ENCODE results near the gene TMC5. TPM values are rescaled to one million over a fixed set of nuclear protein-coding genes. Genes with fewer than 3 reads are reported as not detected.

The TMC5 gene
- total RNA-seq, 1 donor from 2014 or later = 68.7 TPM

DNA sequence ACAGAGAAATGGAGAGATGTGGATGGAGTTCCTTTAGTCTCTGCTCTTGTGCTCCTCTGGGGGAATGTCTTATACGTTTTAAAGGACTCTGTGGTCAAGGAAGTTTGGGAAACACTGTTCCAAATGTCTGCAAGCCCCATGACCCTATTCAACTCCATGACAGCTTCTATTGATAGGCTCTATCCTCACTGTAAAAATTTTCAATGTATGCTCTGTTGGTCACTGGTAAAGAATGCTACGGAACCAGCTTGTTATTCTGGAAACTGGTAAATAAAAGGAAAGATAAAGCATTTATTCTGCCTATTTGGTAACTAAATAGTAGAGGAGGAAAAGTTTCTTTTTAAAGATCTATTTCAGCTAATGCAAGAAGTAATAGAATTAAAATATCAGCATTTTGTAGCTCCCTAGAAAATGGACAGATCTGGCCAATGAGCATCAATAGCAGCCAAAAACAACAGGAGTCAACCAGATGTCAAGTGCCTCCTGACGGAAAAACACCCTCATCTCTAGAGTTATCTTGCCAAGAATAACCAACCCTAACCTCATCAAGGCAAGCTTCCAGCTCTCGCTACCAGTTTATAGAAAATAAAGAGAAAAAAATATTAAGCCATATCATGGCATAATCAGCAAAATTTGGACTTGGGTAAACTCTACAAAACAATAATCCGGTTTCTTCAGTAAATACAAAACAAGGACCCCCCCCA is 88.1 kb downstream of the TMC5 start:
- intact Hi-C loops (cut with DNase I) = no loop called here
- DNase-seq = no peak
- TF ChIP-seq CTCF (IDR thresholded peaks at IDR 0.05) = no peak
- no peak for ATAC-seq
- no peaks in the 10 kb centered on the region for H3K9me3 ChIP-seq
- no peaks in the 10 kb centered on the region for H3K4me1 ChIP-seq
- no peak overlapping the region for H3K27ac ChIP-seq
- no peaks in the 10 kb centered on the region for H3K27me3 ChIP-seq
- H3K4me3 ChIP-seq = no peak overlapping the region
- H3K36me3 ChIP-seq = peaks cover 99% of the 10 kb centered on the region

DNA sequence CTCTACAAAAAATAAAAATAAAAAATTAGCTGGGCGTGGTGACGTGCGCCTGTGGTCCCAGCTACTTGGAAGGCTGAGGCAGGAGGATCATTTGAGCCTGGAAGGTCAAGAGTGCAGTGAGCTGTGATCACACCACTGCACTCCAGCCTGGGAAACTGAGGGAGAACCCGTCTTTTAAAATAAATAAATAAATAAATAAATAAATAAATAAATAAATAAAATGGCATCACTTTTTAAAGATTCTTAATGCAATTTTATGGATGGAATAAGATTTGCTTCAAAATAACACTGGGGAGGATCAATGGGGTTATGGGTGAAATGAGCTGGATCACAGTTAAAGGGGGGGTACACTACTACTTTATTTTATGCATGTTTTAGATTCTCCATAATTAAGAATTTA is 89.3 kb downstream of the TMC5 start:
- Histone ChIP-seq H3K27ac (no peak overlapping the region), H3K27me3 (no peaks in the 10 kb centered on the region), H3K4me1 (no peaks in the 10 kb centered on the region), H3K9me3 (no peaks in the 10 kb centered on the region), H3K4me3 (no peak overlapping the region), H3K36me3 (peaks cover 91% of the 10 kb centered on the region)
- ATAC-seq (no peak), DNase-seq (no peak)
- intact Hi-C loops (cut with DNase I) = no loop called here
- TF ChIP-seq CTCF (IDR thresholded peaks at IDR 0.05) = no peak

- Histone ChIP-seq H3K27ac (no peak overlapping the region), H3K27me3 (no peaks in the 10 kb centered on the region), H3K9me3 (no peaks in the 10 kb centered on the region), H3K4me1 (no peaks in the 10 kb centered on the region), H3K36me3 (peaks cover 82% of the 10 kb centered on the region), H3K4me3 (no peak overlapping the region)
- intact Hi-C loops (cut with DNase I) = no loop called here
- DNase-seq (no peak), ATAC-seq (peak; percentile 32)
- TF ChIP-seq CTCF (IDR thresholded peaks at IDR 0.05) = no peak
These were observed 90.2 kb downstream of the TMC5 start for GRCh38 chr16:19507867-19508266.

DNA sequence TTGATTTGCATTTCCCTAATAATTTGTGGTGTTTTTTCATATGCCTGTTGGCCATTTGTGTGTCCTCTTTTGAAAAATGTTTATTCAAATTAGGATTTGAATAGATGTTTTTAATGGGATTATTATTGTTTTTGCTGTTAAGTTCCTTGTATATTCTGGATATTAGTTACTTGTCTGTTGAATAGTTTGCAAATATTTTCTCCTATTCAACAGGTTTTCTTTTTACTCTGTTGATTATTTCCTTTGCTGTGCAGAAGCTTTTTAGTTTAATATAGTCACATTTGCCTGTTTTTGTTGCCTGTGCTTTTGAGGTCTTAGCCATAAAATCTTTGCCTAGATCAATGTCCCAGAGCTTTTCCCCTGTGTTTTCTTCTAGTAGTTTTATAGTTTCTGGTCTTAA is 94.6 kb downstream of the TMC5 start:
- ATAC-seq (no peak), DNase-seq (no peak)
- intact Hi-C loops (cut with DNase I) = no loop called here
- no peaks in the 10 kb centered on the region for H3K27me3 ChIP-seq
- no peak for TF ChIP-seq CTCF (IDR thresholded peaks at IDR 0.05)
- H3K4me3 ChIP-seq = no peak overlapping the region
- H3K9me3 ChIP-seq = no peaks in the 10 kb centered on the region
- peaks cover 63% of the 10 kb centered on the region for H3K36me3 ChIP-seq
- H3K4me1 ChIP-seq = peaks cover 24% of the 10 kb centered on the region
- H3K27ac ChIP-seq = no peak overlapping the region

GRCh38 chr16:19513377-19514053 is 95.8 kb downstream of the TMC5 start:
- H3K4me3 ChIP-seq = peak overlapping the region; percentile 25
- no peak for TF ChIP-seq CTCF (IDR thresholded peaks at IDR 0.05)
- peak overlapping the region; percentile 44 for H3K27ac ChIP-seq
- intact Hi-C loops (cut with DNase I) = no loop called here
- DNase-seq = no peak
- H3K4me1 ChIP-seq = peaks cover 32% of the 10 kb centered on the region
- ATAC-seq = peak; percentile 92
- peaks cover 52% of the 10 kb centered on the region for H3K36me3 ChIP-seq
- H3K27me3 ChIP-seq = no peaks in the 10 kb centered on the region
- no peaks in the 10 kb centered on the region for H3K9me3 ChIP-seq
